ENCODE results near the gene CYSRT1. TPM values are rescaled to one million over a fixed set of nuclear protein-coding genes. Genes with fewer than 3 reads are reported as not detected.
A peak's percentile ranks its signal among the peaks of the same experiment; 100 is the strongest.

The CYSRT1 gene
- total and polyA plus RNA-seq, 2 donors (not counting 1 experiment from before 2014, with no cell fraction given): 0.19 to 0.66 TPM

GRCh38 chr9:137225699-137226331 lies 841 bp downstream of the CYSRT1 start:
- no peaks in the 10 kb centered on the region for H3K36me3 ChIP-seq (ENCODE audit: control insufficient read depth, insufficient read depth, low read length)
- no peak for TF ChIP-seq EZH2 (IDR thresholded peaks at IDR 0.05; ENCODE audit: low read length, missing control alignments)
- no peaks in the 10 kb centered on the region for H4K20me1 ChIP-seq (ENCODE audit: control insufficient read depth, extremely low read depth, insufficient read depth, low read length)
- peaks cover 3% of the 10 kb centered on the region for H3K4me1 ChIP-seq (ENCODE audit: control insufficient read depth, extremely low read depth, insufficient read depth, low read length)
- no peak overlapping the region for H3K27ac ChIP-seq (ENCODE audit: insufficient read depth, low read length)
- no peak overlapping the region for H3K4me3 ChIP-seq (replicated peaks in 1 of 4; ENCODE audit: control extremely low read depth in 1 of 4, insufficient read depth in 1 of 4, low read depth in 3 of 4, low read length in 4 of 4)
- H3K9ac ChIP-seq (ENCODE audit: insufficient read depth, low read length): no peak overlapping the region
- no peaks in the 10 kb centered on the region for H3K79me2 ChIP-seq (ENCODE audit: control insufficient read depth, insufficient read depth, low read length)
- H3K27me3 ChIP-seq (ENCODE audit: control insufficient read depth, insufficient read depth, low read length): no peaks in the 10 kb centered on the region
- H2AFZ ChIP-seq (ENCODE audit: low read length): no peak overlapping the region
- H3K9me3 ChIP-seq (ENCODE audit: control insufficient read depth, insufficient read depth, low read depth, low read length): no peaks in the 10 kb centered on the region
- no peak for DNase-seq (ENCODE audit: low read depth in 2 of 2)
- H3K4me2 ChIP-seq (ENCODE audit: extremely low read depth, insufficient read depth, low read length): no peak overlapping the region

- Histone ChIP-seq H3K9ac (ENCODE audit: insufficient read depth, low read length) (no peak overlapping the region), H3K27ac (ENCODE audit: insufficient read depth, low read length) (no peak overlapping the region)
Measured at GRCh38 chr9:137226338-137227053, 1.5 kb downstream of the CYSRT1 start.

DNA sequence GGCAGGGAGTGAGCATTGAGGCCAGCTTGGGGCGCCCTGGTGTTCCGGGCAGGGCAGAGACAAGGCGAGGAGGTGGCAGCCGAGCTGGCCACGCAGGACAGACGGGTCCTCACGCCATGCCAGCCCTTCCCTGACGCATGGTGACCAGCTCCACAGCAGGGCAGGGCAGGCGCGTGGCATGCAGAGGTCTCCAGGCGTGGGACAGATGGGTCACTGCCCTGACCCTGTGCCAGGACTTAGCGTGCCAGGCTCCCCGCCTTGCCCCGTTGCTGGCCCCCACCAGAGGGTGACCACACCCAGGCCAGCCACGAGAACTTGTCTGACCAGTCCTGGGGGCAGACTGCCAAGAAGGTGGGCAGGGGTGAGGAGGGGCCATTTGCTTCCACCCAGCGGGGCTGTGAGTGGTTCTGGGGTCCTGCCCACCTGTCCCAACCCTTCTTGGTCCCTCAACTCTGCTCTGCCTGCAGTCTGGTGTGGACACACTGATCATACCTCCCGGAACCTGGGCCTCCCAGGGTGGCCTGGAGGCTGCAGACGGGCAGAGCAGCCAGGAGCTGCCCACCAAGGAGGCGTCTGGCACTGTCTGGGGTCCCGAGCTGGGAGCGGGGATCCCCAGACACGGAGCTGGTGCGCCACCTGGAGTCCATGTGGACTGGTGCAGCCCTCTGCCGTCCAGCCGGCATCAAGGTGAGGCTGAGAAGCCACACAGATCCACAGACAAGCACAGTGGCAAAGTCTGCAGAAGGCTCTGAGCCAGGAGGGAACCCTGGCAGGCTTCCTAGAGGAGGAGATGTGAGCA lies 2.3 kb downstream of the CYSRT1 start, which contains the start of gene RNF224:
TSS of gene RNF224 (plus strand) at position 449 of the 799 bp plus-strand sequence. CDS start 834 bp downstream, outside the sequence.
- TF ChIP-seq EZH2 (IDR thresholded peaks at IDR 0.05; ENCODE audit: low read length, missing control alignments): no peak
- TF ChIP-seq, protein P1, sequence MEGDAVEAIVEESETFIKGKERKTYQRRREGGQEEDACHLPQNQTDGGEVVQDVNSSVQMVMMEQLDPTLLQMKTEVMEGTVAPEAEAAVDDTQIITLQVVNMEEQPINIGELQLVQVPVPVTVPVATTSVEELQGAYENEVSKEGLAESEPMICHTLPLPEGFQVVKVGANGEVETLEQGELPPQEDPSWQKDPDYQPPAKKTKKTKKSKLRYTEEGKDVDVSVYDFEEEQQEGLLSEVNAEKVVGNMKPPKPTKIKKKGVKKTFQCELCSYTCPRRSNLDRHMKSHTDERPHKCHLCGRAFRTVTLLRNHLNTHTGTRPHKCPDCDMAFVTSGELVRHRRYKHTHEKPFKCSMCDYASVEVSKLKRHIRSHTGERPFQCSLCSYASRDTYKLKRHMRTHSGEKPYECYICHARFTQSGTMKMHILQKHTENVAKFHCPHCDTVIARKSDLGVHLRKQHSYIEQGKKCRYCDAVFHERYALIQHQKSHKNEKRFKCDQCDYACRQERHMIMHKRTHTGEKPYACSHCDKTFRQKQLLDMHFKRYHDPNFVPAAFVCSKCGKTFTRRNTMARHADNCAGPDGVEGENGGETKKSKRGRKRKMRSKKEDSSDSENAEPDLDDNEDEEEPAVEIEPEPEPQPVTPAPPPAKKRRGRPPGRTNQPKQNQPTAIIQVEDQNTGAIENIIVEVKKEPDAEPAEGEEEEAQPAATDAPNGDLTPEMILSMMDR (conservative IDR thresholded peaks at IDR 0.05 in 1 of 2, IDR thresholded peaks at IDR 0.05 in 1 of 2; ENCODE audit: low read depth in 1 of 2, low read length in 2 of 2): peak; percentile 66 to 83
- H3K79me2 ChIP-seq (ENCODE audit: control insufficient read depth, insufficient read depth, low read length): no peaks in the 10 kb centered on the region
- H3K36me3 ChIP-seq (ENCODE audit: control insufficient read depth, insufficient read depth, low read length): no peaks in the 10 kb centered on the region
- H3K27me3 ChIP-seq (ENCODE audit: control insufficient read depth, insufficient read depth, low read length): no peaks in the 10 kb centered on the region
- H3K9me3 ChIP-seq (ENCODE audit: control insufficient read depth, insufficient read depth, low read depth, low read length): no peaks in the 10 kb centered on the region
- no peak within 1 kb of the TSS for H3K9ac ChIP-seq (ENCODE audit: insufficient read depth, low read length)
- H3K4me1 ChIP-seq (ENCODE audit: control insufficient read depth, extremely low read depth, insufficient read depth, low read length): peaks cover 3% of the 10 kb centered on the region
- no peak within 1 kb of the TSS for H3K4me3 ChIP-seq (replicated peaks in 1 of 4; ENCODE audit: control extremely low read depth in 1 of 4, insufficient read depth in 1 of 4, low read depth in 3 of 4, low read length in 4 of 4)
- H2AFZ ChIP-seq (ENCODE audit: low read length): no peak within 1 kb of the TSS
- H3K4me2 ChIP-seq (ENCODE audit: extremely low read depth, insufficient read depth, low read length): no peak within 1 kb of the TSS
- H4K20me1 ChIP-seq (ENCODE audit: control insufficient read depth, extremely low read depth, insufficient read depth, low read length): no peaks in the 10 kb centered on the region
- H3K27ac ChIP-seq (ENCODE audit: insufficient read depth, low read length): no peak within 1 kb of the TSS
- DNase-seq (ENCODE audit: low read depth in 2 of 2): peak; percentile 49 to 63

More at GRCh38 chr9:137226338-137227053, 1.5 kb downstream of the CYSRT1 start:
- Histone ChIP-seq H3K4me1 (ENCODE audit: control insufficient read depth, extremely low read depth, insufficient read depth, low read length) (peaks cover 3% of the 10 kb centered on the region), H3K36me3 (ENCODE audit: control insufficient read depth, insufficient read depth, low read length) (no peaks in the 10 kb centered on the region), H2AFZ (ENCODE audit: low read length) (no peak overlapping the region), H3K9me3 (ENCODE audit: control insufficient read depth, insufficient read depth, low read depth, low read length) (no peaks in the 10 kb centered on the region), H4K20me1 (ENCODE audit: control insufficient read depth, extremely low read depth, insufficient read depth, low read length) (no peaks in the 10 kb centered on the region), H3K79me2 (ENCODE audit: control insufficient read depth, insufficient read depth, low read length) (no peaks in the 10 kb centered on the region), H3K27me3 (ENCODE audit: control insufficient read depth, insufficient read depth, low read length) (no peaks in the 10 kb centered on the region), H3K4me3 (replicated peaks in 1 of 4; ENCODE audit: control extremely low read depth in 1 of 4, insufficient read depth in 1 of 4, low read depth in 3 of 4, low read length in 4 of 4) (no peak overlapping the region), H3K4me2 (ENCODE audit: extremely low read depth, insufficient read depth, low read length) (no peak overlapping the region)
- TF ChIP-seq, protein P1 (conservative IDR thresholded peaks at IDR 0.05 in 1 of 2, IDR thresholded peaks at IDR 0.05 in 1 of 2; ENCODE audit: low read depth in 1 of 2, low read length in 2 of 2): no peak
- TF ChIP-seq EZH2 (IDR thresholded peaks at IDR 0.05; ENCODE audit: low read length, missing control alignments): no peak
- DNase-seq (ENCODE audit: low read depth in 2 of 2): no peak

All from fibroblast of lung (primary cell).